Left colon (tissue), 2 donors: ENCODE data around the gene IDH3A. TPM values are rescaled to one million over a fixed set of nuclear protein-coding genes. Genes with fewer than 3 reads are reported as not detected.
"Not testable (repeated sequence)": the region's sequence is repeated elsewhere in the genome, so short reads cannot be mapped to it uniquely, and the experiment has no call there.

Source experiments
- ATAC-seq: fragments of 200-7000 bp; cut with Tn5 transposase; one replicate; pipeline ENCODE4 v1.9.1; 2020; ENCODE audit warnings: mild to moderate bottlenecking, moderate library complexity
- DNase-seq, 2 donors: peaks; one replicate each; pipeline ENCODE4 v3.0.0-alpha.2; 2020
- intact Hi-C, 2 donors: fragments of 100-400 bp; cut with DNase I in 1 of 2; cut with micrococcal nuclease in 1 of 2; formaldehyde crosslinking; loops; one replicate each; pipeline versions ENCODE4 v1.11.2 to v1.14.0; 2022; cut with DNase I, micrococcal nuclease
- total RNA-seq, 2 donors: library from RNA; stranded (reverse); fragmentation: NEBNext Ultra II Directional; extraction: Animal tissue kit (Norgen Biotek cat#: 25700); gene quantifications; one replicate each; pipeline ENCODE4 v1.2.1, GENCODE V29; 2021
- donor health status: DM: no; HTN: no; CAD: no.
- donor health status: DM: yes; HTN: yes; CAD: no.

Gene IDH3A
- total RNA-seq, 2 donors from 2014 or later = 176 to 247 TPM

DNA sequence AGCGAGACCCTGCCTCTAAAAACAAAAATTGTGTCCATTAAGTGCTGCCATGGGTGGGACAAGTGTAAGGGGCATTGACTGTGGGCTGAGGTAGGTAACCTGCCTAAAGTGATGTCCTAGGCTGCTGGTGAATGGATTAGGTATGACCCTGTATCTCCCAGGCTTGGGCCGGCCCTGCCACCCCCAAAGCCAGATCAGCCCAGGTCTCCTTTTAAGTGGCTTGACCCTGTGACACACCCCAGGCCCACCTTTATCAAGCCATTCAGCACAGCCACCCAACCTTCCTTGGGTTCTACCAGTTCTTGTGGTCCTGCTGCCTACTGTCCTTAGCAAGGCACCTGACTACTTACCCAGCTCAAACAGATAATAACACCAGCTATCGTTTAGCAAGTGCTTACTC lies 36.6 kb upstream of the IDH3A start:
- ATAC-seq (no peak), DNase-seq (no peak)
- intact Hi-C loops = loop anchor here (5.0 to 10.0 kb wide), 3 partner anchors 82 to 150 kb away; no protein-coding TSS in a partner anchor

DNA sequence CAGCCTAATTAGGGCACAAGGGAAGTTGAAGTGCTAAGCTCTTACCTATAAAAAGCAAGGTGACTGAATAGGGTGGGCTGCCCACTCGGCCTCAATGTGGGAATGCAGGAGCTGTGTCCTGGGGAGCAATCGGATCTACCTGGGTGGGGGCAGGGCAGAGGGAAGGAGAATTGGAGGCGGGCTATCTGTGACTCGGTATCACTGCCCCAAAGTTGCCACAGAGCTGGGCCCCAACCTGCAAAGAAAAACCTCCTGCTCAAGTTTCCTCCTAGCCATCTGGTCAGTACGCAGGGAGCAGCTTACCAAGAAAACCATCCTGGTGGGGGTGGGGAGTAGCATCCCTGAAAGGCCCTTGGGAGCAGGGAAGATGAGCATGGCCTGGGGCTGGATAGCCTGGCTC lies 28.6 kb upstream of the IDH3A start:
- intact Hi-C loops = loop anchor here in 1 of 2 donors (10.0 kb wide), 1 partner anchor 74 kb away; no protein-coding TSS in a partner anchor
- DNase-seq = no peak
- no peak for ATAC-seq

DNA sequence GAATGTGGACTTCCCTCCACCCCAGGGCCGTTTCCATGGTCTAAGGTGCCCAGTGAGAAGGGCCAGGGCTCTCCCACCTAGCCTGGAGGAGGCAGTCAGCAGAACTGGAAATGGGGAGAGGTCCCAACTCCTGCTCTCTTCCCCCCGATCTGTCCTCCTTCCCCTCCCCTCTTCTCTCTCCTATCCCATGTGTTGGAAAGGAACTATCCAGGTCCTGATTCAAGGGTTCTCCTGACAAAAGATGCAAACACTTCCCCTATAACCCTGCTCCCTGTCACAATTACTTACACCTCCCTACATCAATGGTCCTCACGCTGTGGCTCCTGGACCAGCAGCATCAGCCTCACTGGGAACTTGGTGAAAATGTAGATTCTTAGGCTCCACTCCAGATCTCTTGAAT lies 23.9 kb upstream of the IDH3A start:
- no peak for DNase-seq
- ATAC-seq = no peak
- intact Hi-C loops = loop anchor here in 1 of 2 donors (10.0 kb wide), 1 partner anchor 70 kb away; no protein-coding TSS in a partner anchor

DNA sequence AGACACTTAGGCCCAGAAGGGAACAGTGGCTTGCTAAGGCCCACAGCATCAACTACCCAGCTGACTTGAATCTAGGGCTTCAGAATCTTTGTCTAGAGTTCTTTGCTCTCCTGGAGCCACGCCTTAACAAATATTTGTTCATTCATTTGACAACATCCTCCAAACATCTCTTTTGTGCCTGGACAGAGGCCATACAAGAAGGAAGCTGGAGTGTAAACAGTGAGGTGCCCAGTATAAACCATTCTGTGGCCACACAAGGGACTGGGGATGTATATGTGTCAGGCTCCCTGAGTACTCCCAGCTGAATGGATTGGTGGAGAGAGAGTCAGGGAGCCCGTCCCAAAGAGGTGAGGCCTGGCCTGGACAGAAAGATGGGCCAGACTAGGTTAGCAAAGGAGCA lies 21.3 kb upstream of the IDH3A start:
- ATAC-seq (peak; percentile 55), DNase-seq (no peak)
- intact Hi-C loops = loop anchor here in 1 of 2 donors (10.0 kb wide), 1 partner anchor 67 kb away; no protein-coding TSS in a partner anchor

DNA sequence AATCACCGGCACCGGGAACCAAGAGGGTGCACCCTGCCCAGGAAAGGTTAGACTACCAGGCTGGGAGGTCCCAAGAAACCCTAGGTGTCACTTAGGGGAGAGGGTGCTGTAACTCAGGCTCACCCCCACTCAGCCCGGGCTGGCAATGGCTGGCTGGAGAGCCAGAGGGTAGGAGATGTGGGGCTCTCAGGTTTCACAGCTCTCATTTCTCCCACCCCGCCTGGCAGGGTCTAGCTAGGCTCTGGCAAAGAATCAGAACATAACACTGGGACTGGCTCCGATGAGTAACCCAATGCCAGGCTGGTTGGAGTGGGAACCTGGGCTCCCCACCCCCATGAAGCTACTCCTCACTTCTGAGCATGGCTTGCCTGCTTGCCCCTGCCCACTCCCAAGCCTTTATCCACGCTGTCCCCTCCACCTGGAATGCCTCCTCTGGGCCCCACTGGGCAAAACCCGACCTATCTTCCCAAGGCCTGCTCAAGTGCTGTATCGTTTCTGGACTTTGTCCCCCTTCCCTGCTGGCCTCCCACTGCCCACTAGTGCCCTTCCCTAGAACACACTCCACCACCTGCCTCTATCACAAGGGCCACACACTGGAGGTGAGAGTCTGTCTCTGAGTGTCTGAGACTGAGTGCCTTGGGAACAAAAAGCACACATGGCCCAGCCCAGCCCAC lies 19.9 kb upstream of the IDH3A start:
- peak; percentile 36 for ATAC-seq
- intact Hi-C loops = loop anchor here in 1 of 2 donors (10.0 kb wide), 1 partner anchor 66 kb away; no protein-coding TSS in a partner anchor
- DNase-seq = no peak

DNA sequence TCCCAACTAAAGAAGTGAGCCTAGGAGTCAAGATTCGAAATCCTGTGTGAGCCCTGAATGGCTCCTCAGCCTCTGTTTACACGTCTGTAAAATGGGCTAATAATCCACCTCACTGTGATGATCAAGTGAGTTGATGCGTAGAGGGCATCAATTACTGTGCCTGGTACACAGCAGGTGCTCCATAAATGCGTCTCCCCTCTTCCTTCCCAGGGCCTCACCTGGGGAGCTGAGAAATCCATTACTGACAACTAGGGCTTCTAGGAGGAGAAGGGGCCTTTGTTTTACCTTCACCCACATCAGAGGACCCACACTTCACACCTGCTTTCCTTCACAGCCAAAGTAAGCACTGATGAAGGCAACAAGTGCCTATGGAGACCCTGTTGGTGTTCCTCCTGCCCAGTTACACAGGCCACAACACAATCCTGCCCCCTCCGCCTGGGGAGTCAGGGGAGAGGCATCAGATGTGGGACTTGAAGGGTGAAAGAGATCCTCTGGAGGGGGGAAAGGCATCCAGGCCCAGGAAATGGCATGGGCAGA lies 19.3 kb upstream of the IDH3A start:
- DNase-seq (no peak), ATAC-seq (no peak)
- intact Hi-C loops = loop anchor here in 1 of 2 donors (10.0 kb wide), 1 partner anchor 65 kb away; no protein-coding TSS in a partner anchor

DNA sequence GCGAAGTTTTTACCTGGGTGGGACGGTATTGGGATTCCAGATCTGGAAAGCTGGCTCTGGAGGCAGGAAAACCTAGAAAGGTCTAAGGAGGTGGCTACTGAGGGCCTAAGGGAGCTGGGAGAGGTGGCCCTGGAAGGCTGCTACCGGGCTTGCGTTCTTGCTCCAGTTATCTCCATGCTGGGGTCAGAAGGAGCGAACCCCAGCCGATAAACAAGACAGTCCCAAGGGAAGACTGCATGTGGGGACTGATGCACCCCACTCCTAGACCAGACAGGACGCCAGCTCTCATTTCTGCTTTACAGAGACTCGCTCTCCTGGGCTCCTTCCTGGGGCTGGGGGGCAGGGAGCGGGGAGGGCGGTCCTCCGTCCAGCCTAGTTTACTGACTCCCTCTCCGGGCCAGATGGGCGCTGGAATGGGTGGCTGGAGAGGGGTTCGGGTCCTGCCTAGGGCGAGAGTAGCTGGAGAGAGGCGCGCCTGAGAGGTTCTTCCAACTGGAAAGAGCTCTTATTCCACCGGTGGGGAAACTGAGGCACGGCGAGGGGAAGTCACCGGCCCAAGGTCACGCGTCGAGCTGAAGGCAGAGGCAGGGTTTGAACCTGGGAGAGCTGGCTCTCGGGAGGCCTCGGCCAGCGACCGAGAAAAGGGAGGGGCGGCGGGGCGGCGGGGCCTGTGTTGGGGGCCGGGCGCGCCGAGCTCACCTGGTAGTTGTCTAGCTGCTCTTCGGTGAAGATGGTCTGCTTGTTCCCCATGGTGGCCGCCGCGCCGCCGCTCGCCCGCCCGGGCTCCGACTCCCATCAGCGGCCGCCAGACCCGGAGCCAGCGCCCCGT lies 18.5 kb upstream of the IDH3A start:
- DNase-seq = peak in 1 of 2 donors; percentile 54
- intact Hi-C loops = no loop called here
- ATAC-seq = peak; percentile 14

DNA sequence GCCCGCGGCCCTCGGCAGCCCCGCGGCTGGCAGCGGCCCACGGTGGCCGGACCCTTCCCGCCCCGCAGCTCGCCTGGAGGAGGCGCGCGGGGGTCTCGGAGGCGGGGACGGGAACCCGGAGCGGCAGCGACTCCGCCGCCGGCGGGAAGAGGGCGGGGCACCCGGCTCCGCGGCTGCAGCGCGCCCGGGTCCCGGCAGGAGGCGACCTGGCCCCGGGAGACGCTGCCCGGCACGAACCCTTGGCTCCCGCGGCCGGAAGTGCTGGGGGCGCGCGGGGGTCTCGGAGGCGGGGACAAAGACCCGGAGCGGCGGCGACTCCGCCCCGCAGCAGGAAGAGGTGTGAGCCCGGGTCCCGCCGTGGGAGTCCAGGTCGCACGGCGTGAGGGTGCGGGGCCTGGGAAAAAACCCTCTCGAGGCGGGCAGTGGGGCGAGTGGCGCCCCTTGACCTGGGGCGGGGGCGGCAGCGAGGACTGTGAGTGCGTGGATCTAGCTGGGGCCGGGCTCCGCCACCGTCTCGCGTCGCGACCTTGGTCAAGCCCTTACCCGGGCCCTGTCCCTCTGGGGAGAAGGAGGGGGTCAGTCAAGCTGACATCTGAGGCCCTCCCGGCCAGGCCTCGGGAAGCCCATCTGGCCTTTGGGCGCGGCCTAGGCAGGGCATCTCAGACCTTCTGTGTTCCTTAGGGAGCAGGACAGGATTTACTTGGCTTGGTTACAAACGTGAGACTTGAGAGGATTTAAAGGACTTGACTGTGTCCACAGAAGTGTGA lies 17.7 kb upstream of the IDH3A start, which contains the start of gene CIB2:
Gene CIB2 (minus strand): TSS at position 151 of the 767 bp plus-strand sequence. CDS start 230 bp downstream, outside the sequence.
- peak in 1 of 2 donors; percentile 80 for DNase-seq
- ATAC-seq = peak; percentile 85
- intact Hi-C loops = no loop called here

DNA sequence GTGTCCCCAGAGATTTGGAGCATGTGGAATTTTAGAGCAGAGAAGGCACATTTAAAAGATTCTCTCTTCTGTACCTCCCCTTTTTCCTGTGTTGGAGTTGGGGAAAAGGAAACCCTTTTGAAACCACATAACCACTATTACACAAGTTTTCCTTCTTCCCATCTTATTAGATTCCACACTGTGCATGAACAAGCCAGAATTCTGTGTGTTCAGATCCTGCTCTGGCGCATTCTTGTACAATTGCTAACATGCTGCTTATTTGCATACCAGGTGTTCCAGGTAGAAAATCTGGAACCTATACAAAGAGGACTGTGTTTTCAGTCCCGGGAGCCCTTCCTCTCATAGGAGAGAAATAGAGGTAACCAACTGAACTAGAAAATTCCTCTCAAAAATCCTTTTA lies 15.4 kb upstream of the IDH3A start:
- DNase-seq (no peak), ATAC-seq (no peak)
- intact Hi-C loops = no loop called here

DNA sequence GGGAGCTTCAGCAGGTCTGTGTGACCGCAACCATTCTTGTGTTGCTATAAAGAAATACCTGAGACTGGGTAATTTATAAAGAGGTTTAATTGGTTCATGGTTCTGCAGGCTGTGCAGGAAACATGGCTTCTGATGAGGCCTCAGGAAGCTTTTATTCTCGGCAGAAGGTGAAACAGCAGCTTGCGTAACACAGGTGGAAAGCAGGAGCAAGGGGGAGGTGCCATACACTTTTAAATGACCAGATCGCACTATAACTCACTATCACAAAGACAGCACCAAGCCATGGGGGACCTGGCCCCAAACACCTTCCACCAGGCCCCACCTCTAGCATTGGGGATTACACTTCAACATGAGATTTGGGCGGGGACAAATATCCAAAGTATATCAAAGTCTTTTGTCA lies 9.6 kb upstream of the IDH3A start:
- peak; percentile 45 for ATAC-seq
- DNase-seq = no peak
- intact Hi-C loops = no loop called here

DNA sequence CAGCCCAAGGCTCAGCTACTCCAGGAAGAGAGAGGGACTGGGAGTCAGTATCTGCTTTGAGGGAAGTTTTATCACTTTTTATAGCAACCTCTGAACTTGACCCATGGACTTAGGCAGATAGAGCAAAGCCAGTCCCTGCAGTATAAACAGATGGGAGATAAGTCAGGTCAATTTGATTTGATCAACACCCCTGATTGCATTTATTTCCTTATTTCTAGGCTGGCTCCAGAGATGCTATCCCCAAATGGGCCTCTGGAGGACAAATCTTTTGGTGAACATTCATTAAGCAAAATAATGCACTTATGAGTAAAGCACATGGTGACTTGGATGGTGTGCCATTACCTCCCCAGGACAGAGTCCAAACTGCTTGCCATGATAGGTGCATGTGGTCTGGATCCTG lies 8.9 kb upstream of the IDH3A start:
- ATAC-seq (peak; percentile 96), DNase-seq (no peak)
- intact Hi-C loops = no loop called here

DNA sequence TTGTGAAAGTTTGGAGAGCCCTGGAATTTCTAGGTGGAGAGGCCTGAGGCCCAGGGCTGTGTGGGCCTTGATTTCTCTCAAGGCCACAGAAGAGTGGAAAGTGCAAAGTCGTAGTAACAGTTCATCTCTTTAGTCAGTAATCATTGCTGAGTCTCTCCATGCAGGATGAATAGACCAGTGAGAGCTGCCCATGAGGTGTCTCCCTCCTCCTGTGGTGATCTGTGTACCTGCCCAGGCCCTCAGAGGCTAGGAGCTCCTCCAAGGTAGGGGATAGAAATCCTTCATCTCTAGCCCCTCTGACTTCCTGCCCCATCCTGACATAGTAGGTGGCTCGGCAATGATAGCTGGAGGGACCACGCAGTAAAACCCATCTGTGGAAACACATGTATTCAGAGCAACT lies 6.8 kb upstream of the IDH3A start:
- DNase-seq (no peak), ATAC-seq (no peak)
- intact Hi-C loops = no loop called here

DNA sequence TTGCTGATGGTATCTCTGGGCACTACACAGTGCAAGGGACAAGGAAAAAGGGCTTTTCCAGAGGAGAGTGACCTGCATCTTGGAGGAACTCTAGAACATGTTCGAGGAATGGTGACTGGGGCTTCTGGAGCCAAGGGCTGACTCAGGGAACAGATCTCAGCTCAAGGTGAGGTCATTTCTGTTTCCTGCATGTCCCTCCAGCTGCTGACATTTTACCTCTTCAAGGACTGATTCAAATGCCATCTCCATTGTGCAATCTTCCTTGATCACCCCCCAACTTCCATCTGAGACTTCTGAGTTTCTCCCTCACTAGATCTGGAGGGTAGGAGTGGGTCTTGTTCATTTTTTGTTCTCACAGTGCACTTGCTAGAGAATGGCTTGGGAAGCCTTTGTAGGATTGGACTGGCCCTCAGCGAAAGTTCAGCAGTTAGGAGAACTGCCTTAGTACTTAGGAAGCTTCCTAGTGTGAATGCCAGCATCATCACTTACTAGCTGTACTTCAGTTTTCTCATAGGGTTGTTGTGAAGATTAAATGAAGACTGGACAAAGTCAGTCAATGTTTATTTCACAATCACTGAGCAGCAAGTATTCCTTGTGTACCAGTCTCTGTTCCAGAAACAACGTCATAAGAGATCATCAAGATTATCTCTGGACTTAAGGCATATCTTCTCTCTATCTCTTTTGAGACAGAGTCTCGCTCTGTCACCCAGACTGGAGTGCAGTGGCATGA lies 2.6 kb upstream of the IDH3A start:
- intact Hi-C loops = no loop called here
- ATAC-seq = no peak
- DNase-seq = no peak

DNA sequence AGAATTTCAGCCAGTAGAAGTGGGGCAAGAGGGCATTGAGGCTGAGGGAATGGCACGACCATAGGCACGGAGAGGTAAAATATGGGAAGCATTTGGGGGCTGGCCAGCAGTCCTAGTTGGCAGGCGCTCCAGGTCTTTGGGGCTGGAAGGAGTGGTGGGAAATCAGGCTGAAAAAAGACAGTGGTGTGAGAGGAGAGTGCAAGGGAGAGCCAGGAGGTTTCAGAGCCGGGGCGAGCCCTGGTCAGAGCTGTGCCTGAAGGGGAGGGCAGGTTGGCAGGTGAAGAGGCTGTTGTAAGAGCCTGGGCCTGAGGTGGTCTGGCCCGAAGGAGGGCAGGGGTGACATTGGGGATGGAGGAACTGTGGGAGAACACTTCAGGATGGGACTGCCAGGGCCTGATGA lies 1.6 kb upstream of the IDH3A start:
- DNase-seq (no peak), ATAC-seq (no peak)
- intact Hi-C loops = no loop called here

DNA sequence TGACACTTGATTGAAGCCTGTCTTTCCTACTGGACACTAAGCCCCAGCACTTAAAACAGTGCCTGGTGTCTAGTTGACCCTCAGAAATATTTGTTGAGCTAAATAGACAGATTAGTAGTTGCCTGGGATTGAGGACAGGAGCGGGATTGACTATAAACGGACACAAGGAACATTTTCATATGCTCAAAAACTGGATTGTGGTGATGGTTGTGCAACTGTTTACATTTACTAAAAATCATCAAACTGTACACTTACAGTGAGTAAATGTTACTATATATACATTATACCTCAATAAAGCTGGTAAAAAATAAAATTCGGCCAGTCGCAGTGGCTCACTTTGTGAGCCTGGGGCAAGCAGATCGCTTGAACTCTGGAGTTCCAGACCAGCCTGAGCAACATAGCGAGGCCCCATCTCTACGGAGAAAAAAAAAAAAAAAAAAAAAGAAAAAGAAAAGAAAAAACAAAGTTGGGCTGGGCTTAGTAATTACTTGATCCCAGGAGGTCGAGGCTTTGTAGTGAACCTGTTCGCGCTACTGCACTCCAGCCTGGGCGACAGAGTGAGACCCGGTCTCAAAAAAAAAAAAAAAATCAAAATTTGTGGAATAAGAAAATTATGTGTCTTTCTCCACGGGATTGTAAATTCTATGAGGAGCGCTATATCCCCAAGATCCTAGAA lies 632 bp upstream of the IDH3A start:
- intact Hi-C loops = no loop called here
- no peak for DNase-seq
- ATAC-seq = peak; percentile 12

DNA sequence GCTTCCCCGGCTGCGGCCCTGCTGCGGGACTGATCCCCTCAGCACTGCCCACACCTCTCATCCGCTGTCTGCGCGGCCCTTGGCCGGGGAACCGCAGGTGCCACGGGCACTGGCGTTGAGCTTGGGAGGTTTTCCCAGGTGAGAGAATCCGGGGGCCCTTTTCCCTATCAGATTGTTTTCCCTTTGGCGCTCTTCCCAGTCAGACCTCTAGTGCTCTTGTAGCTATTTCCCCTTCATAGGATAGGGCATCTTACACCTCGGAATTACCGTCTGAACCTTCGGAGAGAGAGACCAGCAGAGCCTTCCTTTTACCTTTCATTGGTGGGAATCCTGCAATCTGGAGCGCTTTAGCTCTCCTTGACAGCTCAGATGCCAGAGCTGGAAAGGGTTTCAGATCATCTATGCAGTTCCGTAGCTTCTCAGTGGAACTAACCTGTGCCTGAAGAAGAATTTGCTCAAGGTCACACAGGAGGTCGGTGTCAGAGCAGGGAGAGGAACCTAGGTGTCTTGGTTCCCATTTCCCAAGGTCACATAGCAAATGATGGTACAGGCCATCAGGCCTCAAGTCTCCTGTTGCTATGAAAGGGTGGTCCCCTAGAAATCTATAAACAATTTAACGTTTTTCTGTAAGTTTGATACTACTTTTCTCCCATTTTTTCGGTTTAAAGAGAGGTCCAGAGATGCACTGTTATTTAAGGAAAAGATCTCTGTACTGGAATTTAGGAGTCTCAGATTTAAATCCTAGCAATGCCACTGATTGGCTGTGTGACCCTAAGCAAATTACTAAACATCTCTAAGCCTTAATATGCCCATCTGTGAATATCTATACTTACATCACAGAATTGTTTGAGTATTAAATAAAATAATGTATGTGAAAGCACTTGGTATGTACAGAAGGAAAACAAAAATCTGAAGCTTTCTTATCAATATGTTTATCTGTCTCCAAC lies 916 bp downstream of the IDH3A start:
- peak; percentile 38 for ATAC-seq
- intact Hi-C loops = no loop called here
- no peak for DNase-seq

DNA sequence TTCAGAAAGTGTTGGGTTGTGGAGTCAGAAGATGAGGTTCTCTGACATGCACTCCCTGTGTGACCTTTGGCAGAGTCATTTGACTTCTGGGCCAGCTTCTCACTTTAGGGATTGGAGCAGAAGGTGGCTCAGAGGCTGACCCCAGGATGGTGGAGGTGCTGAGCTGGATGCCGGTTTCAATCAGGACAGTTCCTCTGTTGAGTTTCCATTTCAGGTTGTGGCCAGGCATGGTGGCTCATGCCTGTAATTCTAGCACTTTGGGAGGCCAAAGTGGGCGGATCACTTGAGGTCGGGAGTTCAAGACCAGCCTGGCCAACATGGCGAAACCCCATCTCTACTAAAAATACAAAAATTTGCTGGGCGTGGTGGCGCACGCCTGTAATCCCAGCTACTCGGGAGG lies 1.9 kb downstream of the IDH3A start:
- DNase-seq, intact Hi-C loops, ATAC-seq: not testable (repeated sequence)
